ENCODE measurements around the gene PLCXD3. TPM values are rescaled to one million over a fixed set of nuclear protein-coding genes. Genes with fewer than 3 reads are reported as not detected.

Gene PLCXD3
- total RNA-seq, 6 donors from 2014 or later = 1.0 to 2.9 (median 2.2) TPM

DNA sequence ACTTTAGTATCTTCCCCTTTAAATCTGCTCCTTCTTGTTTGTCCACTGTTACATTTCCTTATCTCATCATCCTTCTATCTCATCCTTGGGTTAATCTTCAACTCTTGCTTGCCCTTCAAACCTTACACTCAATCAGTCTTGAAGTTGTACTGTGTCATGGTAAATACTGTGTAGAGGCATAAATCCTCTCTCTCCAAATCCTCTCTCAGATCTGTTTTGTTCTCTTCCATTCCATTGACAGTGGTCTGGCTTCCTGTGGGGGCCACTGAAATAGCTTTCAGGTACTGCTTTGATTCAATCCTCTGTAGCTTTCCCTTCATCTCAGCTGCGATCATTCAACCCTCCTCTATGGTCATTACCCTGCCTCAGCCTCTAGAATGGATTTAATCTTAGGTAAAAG lies 104.0 kb downstream of the PLCXD3 start:
- TF ChIP-seq POLR2A (IDR thresholded peaks at IDR 0.05) = no peak
- no peak for TF ChIP-seq EP300 (IDR thresholded peaks at IDR 0.05)
- TF ChIP-seq, protein P1, sequence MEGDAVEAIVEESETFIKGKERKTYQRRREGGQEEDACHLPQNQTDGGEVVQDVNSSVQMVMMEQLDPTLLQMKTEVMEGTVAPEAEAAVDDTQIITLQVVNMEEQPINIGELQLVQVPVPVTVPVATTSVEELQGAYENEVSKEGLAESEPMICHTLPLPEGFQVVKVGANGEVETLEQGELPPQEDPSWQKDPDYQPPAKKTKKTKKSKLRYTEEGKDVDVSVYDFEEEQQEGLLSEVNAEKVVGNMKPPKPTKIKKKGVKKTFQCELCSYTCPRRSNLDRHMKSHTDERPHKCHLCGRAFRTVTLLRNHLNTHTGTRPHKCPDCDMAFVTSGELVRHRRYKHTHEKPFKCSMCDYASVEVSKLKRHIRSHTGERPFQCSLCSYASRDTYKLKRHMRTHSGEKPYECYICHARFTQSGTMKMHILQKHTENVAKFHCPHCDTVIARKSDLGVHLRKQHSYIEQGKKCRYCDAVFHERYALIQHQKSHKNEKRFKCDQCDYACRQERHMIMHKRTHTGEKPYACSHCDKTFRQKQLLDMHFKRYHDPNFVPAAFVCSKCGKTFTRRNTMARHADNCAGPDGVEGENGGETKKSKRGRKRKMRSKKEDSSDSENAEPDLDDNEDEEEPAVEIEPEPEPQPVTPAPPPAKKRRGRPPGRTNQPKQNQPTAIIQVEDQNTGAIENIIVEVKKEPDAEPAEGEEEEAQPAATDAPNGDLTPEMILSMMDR (IDR thresholded peaks at IDR 0.05) = no peak
- TF ChIP-seq POLR2AphosphoS5 (IDR thresholded peaks at IDR 0.05) = no peak
- no peak for ATAC-seq (ENCODE audit: low FRiP score in 2 of 2)
- Histone ChIP-seq H3K4me1 (no peaks in the 10 kb centered on the region), H3K27ac (no peak overlapping the region), H3K9me3 (no peaks in the 10 kb centered on the region), H3K4me3 (no peak overlapping the region), H3K36me3 (no peaks in the 10 kb centered on the region), H3K27me3 (no peaks in the 10 kb centered on the region)
- 79 to 81% methylated on average over 1 of the region's 1 CpG for WGBS, 2 donors
- DNase-seq = no peak

DNA sequence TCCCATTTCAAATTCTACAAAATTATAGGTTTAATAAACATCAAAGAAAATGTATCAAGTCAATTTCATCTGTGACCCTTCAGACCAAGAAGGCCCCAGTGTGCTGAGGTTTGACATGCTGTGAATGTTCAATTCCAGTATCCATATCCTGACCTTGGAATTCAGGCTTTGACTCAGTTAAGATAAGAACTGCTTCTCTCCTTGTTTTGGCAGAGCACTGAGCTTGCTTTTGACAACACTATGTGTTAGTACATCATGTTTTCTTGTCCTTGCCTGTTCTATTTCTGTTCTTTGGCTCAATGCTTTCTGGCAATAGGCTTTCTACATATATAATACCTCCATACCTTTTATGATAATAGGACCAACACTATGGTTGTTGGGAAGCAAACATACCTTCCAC lies 105.6 kb downstream of the PLCXD3 start:
- H3K27me3 ChIP-seq = no peaks in the 10 kb centered on the region
- no peak overlapping the region for H3K4me3 ChIP-seq
- no peak overlapping the region for H3K27ac ChIP-seq
- TF ChIP-seq POLR2A (IDR thresholded peaks at IDR 0.05) (no peak), EP300 (IDR thresholded peaks at IDR 0.05) (no peak), POLR2AphosphoS5 (IDR thresholded peaks at IDR 0.05) (no peak)
- TF ChIP-seq, protein P1 (IDR thresholded peaks at IDR 0.05) = no peak
- ATAC-seq (ENCODE audit: low FRiP score in 2 of 2) (no peak), DNase-seq (no peak)
- peaks cover 0 to 3% (median 0%) of the 10 kb centered on the region in 4 donors for H3K9me3 ChIP-seq
- H3K4me1 ChIP-seq = no peaks in the 10 kb centered on the region
- no peaks in the 10 kb centered on the region for H3K36me3 ChIP-seq

GRCh38 chr5:41403846-41404245 lies 106.6 kb downstream of the PLCXD3 start:
- Histone ChIP-seq H3K27ac (no peak overlapping the region), H3K27me3 (no peaks in the 10 kb centered on the region), H3K36me3 (no peaks in the 10 kb centered on the region), H3K4me1 (no peaks in the 10 kb centered on the region), H3K9me3 (peaks cover 0 to 9% (median 2%) of the 10 kb centered on the region in 4 donors), H3K4me3 (no peak overlapping the region)
- ATAC-seq (ENCODE audit: low FRiP score in 2 of 2) (no peak), DNase-seq (no peak)
- TF ChIP-seq POLR2AphosphoS5 (IDR thresholded peaks at IDR 0.05) (no peak), EP300 (IDR thresholded peaks at IDR 0.05) (no peak), POLR2A (IDR thresholded peaks at IDR 0.05) (no peak)
- TF ChIP-seq, protein P1 (IDR thresholded peaks at IDR 0.05) = no peak
- 92 to 96% methylated on average over 3 of the region's 3 CpGs for WGBS, 2 donors

GRCh38 chr5:41402845-41403244 lies 107.6 kb downstream of the PLCXD3 start:
- no peaks in the 10 kb centered on the region for H3K4me1 ChIP-seq
- DNase-seq = no peak
- no peak for ATAC-seq (ENCODE audit: low FRiP score in 2 of 2)
- peaks cover 0 to 9% (median 2%) of the 10 kb centered on the region in 4 donors for H3K9me3 ChIP-seq
- no peak for TF ChIP-seq EP300 (IDR thresholded peaks at IDR 0.05)
- H3K27ac ChIP-seq = no peak overlapping the region
- H3K27me3 ChIP-seq = no peaks in the 10 kb centered on the region
- H3K36me3 ChIP-seq = no peaks in the 10 kb centered on the region
- H3K4me3 ChIP-seq = no peak overlapping the region
- 82 to 83% methylated on average over 2 of the region's 2 CpGs for WGBS, 2 donors

GRCh38 chr5:41399839-41400238 lies 110.6 kb downstream of the PLCXD3 start:
- Histone ChIP-seq H3K4me1 (no peaks in the 10 kb centered on the region), H3K4me3 (no peak overlapping the region), H3K27ac (no peak overlapping the region), H3K27me3 (no peaks in the 10 kb centered on the region), H3K9me3 (peaks cover 0 to 19% (median 2%) of the 10 kb centered on the region in 4 donors), H3K36me3 (no peaks in the 10 kb centered on the region)
- TF ChIP-seq POLR2AphosphoS5 (IDR thresholded peaks at IDR 0.05) = no peak
- TF ChIP-seq, protein P1 (IDR thresholded peaks at IDR 0.05) = no peak
- no peak for TF ChIP-seq POLR2A (IDR thresholded peaks at IDR 0.05)
- no peak for TF ChIP-seq EP300 (IDR thresholded peaks at IDR 0.05)
- WGBS, 2 donors = 79 to 84% methylated on average over 2 of the region's 2 CpGs
- no peak for DNase-seq
- ATAC-seq (ENCODE audit: low FRiP score in 2 of 2) = no peak

Data from upper lobe of left lung (tissue), 6 donors.